HFFc6 (cell line): ENCODE results near the gene SYK. TPM values are rescaled to one million over a fixed set of nuclear protein-coding genes. Genes with fewer than 3 reads are reported as not detected.

Experiments used
- DNase-seq: peaks from one replicate; pipeline ENCODE4 v3.0.0-alpha.2; 2018
- H3K27ac Mint-ChIP-seq: 2 replicates; pipeline ENCODE4 v1.8.0; 2020; ENCODE audit warnings: mild to moderate bottlenecking, mixed read lengths
- H3K27me3 Mint-ChIP-seq: 2 replicates; pipeline ENCODE4 v1.8.0; 2021; ENCODE audit warnings: mild to moderate bottlenecking, moderate library complexity, mixed read lengths; ENCODE audit not compliant: insufficient read depth
- H3K36me3 Mint-ChIP-seq: 2 replicates; pipeline ENCODE4 v1.8.0; 2021; ENCODE audit warnings: low read depth, mixed read lengths
- H3K4me1 Mint-ChIP-seq: 2 replicates; pipeline ENCODE4 v1.8.0; 2020; ENCODE audit warnings: low read depth, mixed read lengths
- H3K4me3 Mint-ChIP-seq: 2 replicates; pipeline ENCODE4 v1.8.0; 2020; ENCODE audit warnings: mild to moderate bottlenecking, moderate library complexity, mixed read lengths
- H3K9me3 Mint-ChIP-seq: 2 replicates; pipeline ENCODE4 v1.8.0; 2020; ENCODE audit warnings: mild to moderate bottlenecking, mixed read lengths
- total RNA-seq, 6 experiments: library from RNA; stranded (reverse); fragmentation: NEBNext Ultra II Directional; extraction: Animal tissue kit (Norgen Biotek cat#: 25700); gene quantifications; 2 replicates in 1 of 6; 3 replicates in 5 of 6; pipeline ENCODE4 v1.2.3, GENCODE V29; 2021
- TF ChIP-seq, protein P1 (sequence below): fragments of 200-600 bp; sonication (generic); IDR thresholded peaks from 2 replicates; pipeline ENCODE4 v1.5.0; 2021; ENCODE audit warnings: antibody characterized with exemption, mild to moderate bottlenecking

Gene SYK
- total RNA-seq, 6 experiments from 2014 or later, result not detected

DNA sequence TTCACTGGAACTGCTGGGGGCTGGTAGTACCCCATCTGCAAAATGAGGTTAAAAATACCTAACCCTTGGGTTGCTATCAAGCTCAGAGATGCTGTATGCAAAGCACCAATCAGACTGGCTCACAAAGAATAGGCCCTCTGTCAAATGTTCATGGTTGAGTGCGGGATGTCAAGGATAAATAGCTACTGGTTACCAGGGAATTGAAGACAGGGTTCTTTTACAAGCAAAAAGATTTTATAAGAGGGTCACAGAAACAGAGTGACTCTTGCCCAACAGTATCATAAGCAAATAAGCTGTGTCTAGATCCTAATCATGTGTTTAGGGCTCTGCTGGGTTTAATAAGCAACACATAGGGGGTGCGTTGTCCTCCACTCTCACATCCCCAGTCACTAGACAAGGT, 11.9 kb downstream of the SYK start:
- Mint-ChIP-seq H3K27ac (no peak overlapping the region), H3K36me3 (no peaks in the 10 kb centered on the region), H3K4me1 (no peaks in the 10 kb centered on the region), H3K9me3 (peaks cover 8% of the 10 kb centered on the region; the same call in 1 of the 2 replicates), H3K27me3 (no peaks in the 10 kb centered on the region), H3K4me3 (no peak overlapping the region)
- TF ChIP-seq, protein P1, sequence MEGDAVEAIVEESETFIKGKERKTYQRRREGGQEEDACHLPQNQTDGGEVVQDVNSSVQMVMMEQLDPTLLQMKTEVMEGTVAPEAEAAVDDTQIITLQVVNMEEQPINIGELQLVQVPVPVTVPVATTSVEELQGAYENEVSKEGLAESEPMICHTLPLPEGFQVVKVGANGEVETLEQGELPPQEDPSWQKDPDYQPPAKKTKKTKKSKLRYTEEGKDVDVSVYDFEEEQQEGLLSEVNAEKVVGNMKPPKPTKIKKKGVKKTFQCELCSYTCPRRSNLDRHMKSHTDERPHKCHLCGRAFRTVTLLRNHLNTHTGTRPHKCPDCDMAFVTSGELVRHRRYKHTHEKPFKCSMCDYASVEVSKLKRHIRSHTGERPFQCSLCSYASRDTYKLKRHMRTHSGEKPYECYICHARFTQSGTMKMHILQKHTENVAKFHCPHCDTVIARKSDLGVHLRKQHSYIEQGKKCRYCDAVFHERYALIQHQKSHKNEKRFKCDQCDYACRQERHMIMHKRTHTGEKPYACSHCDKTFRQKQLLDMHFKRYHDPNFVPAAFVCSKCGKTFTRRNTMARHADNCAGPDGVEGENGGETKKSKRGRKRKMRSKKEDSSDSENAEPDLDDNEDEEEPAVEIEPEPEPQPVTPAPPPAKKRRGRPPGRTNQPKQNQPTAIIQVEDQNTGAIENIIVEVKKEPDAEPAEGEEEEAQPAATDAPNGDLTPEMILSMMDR, result no peak
- DNase-seq, result no peak

DNA sequence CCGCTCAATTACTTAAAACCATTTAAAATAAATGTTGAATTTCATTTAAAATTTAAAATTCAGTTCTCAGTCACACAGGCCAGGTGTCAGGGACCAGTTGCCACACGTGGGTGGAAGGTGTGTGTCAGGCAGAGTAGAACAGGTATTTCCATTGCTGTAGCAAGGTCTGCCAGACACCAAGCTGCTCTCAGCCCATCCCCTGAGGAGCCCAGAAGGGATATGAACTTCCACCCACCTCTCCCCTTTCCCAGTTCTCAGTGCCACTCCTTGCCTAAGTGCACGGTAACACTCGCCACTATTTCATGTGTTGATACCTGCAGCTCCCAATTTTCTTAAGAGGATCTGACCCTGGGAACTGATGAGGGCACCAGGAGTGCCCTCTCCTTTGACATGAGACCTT, 12.7 kb downstream of the SYK start:
- Mint-ChIP-seq H3K4me1 (no peaks in the 10 kb centered on the region), H3K27me3 (no peaks in the 10 kb centered on the region), H3K36me3 (no peaks in the 10 kb centered on the region), H3K9me3 (peaks cover 11% of the 10 kb centered on the region), H3K4me3 (no peak overlapping the region), H3K27ac (no peak overlapping the region)
- DNase-seq, result no peak
- TF ChIP-seq, protein P1, result no peak

DNA sequence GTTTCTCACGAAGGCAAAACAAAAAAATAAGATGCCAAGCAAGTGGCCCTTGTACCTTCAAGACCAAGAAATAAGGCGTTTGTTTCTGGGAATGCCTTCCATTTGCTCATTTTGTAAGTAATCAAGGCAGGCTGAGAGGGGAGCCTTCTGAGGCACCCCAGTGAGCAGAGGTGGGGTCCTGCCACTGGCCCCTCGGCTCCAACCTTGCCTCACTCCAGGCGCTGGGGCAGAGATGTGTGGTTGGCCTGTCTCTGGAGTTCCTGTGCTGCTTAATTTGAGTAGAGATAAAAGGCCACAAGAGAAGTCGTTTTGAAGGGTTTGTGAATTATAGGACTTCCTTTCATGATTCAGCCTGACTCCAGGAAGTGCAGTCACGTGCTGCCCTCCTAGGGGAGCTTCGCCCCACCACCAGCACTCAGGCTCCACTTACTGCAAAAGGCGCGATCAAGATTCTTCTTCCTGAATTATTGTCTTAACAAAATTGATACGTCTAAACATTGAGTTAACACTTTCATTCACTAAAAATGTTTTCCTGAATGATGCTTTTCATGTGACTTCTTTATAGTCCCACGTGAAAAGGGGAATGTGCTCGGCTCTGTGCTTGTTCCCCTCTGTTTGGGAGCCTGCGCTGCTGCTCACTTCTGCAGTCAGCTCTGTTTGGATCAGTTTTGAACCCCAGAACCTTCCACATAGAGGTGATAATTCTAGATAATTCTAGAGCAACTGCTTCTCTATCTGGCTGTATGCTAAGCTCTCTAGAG, 13.7 kb downstream of the SYK start:
- peaks cover 12% of the 10 kb centered on the region for H3K9me3 Mint-ChIP-seq
- no peak for DNase-seq
- no peak overlapping the region for H3K27ac Mint-ChIP-seq
- no peak overlapping the region for H3K4me3 Mint-ChIP-seq
- H3K4me1 Mint-ChIP-seq, result no peaks in the 10 kb centered on the region
- TF ChIP-seq, protein P1, result no peak
- H3K27me3 Mint-ChIP-seq, result no peaks in the 10 kb centered on the region
- H3K36me3 Mint-ChIP-seq, result no peaks in the 10 kb centered on the region

DNA sequence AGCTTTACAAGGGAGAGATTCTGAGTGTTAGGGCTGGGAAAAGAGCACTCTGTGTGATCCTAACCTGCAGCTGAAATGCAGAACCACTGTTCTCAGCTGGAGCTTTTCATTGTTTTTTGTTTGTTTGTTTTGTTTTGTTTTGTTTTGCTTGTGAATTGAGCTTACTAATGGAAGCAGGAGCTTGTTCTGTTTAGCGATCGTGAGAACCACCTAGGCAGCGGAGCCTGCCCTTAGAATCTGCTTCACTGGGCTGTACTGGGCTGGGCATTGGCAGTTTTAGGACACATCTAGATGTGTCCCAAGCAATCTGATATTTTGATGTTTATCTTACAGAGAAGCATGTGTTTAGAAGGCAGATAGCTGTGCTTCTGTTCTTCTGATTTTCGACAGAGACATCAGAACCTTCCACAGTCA, 14.3 kb downstream of the SYK start:
- Mint-ChIP-seq H3K27me3 (no peaks in the 10 kb centered on the region), H3K4me3 (no peak overlapping the region), H3K27ac (no peak overlapping the region), H3K4me1 (no peaks in the 10 kb centered on the region), H3K36me3 (no peaks in the 10 kb centered on the region), H3K9me3 (peaks cover 12% of the 10 kb centered on the region)
- no peak for DNase-seq
- TF ChIP-seq, protein P1, result no peak

DNA sequence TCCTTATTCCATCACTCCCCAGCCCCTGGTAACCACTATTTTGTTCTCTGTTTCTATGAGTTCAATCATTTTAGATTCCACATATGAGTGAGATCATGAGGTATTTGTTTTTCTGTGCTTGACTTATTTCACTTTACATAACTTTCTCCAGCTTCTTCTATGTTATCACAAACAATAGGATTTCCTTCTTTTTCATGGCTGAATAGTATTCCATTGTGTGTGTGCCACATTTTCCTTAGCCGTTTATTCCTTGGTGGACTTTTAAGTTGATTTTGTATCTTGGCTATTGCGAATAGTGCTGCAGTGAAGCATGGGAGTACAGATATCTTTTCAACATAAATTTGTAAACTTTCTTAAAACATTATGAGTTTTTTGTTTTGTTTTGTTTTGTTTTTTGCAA, 15.1 kb downstream of the SYK start:
- Mint-ChIP-seq H3K9me3 (peaks cover 15% of the 10 kb centered on the region), H3K27me3 (no peaks in the 10 kb centered on the region), H3K4me3 (no peak overlapping the region), H3K4me1 (no peaks in the 10 kb centered on the region), H3K27ac (no peak overlapping the region), H3K36me3 (no peaks in the 10 kb centered on the region)
- TF ChIP-seq, protein P1, result no peak
- DNase-seq, result no peak
